DMS153 treated with DMSO at 0.1 percent for 48 hours (cell line): ENCODE results near the gene GSG1L2.

ENCODE experiments used
- DNase-seq: peaks from one replicate; lab custom pipeline; 2025; ENCODE audit not compliant: unreplicated experiment; lab: John Stamatoyannopoulos, UW

GSG1L2 gene

DNA sequence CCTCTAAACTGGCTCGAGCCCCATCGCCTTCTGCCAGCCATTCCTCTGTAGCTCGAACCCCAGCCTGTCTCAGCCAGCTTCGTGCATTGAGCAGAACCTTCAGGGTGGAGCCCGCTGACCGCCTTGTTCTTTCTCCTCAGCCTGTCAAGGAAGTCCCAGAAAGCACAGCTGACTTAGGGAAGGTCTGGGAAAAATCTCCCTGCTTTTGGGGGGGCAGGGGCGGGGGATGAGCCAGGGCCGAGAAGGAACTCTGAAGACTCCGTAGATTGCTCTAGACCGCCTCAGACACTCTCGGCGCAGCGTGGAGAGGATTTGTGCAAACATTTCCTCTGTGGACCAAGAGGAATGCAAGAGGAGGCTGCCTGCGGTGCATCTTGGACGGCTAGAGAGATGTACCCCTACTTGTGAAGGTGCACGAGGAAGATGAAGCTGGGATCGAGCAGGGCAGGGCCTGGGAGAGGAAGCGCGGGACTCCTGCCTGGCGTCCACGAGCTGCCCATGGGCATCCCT is 3.8 kb upstream of the GSG1L2 start, which contains the start of gene GLP2R:
TSS of gene GLP2R (plus strand) at position 284 of the 510 bp plus-strand sequence. CDS start at position 424, 140 bp downstream.
- DNase-seq = no peak

DNA sequence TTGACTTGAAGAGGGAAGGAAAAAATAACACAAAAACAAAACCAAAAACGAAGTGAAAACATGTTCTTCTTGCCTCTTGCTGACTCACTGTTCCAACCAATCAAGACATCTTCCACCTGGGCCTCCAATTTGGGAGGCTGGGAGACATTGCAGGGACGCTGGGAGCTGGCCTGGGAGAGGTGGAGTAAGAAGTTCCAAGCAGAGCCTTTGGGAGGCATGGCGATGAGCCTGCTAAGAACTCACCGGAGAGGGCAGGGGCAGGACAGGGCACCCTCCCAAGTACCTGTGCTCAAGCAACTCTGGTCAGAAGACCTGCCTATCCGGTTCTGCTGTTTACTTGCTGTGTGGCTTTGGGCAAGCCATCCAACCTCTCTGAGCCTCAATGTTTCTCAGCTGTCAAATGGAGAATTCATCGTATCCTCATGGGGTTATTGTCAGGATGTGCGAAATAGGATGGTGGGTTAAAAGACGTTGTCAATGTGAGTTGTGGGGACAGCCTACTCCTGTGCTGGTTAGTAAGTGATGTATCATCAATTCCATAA is 3.0 kb upstream of the GSG1L2 start:
- DNase-seq = no peak

DNA sequence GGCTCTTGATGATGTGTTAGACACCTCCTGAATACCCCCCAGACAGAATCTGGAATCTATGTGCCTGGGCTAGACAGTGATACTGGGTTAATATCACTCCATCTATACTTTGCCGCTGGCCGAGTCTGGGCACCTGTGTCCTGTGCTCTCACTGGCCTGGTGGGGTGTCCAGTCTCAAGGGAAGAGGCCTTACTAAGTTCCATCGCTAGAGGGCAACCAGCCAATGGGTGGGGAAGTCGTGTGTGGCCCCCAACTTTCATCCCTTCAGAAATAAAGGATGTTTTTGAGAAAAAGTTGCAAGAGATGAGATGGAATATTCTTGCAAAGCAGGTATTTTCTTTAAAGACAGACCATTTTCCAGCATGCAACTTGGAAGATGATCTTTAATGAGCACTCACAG is 2.2 kb upstream of the GSG1L2 start:
- no peak for DNase-seq

DNA sequence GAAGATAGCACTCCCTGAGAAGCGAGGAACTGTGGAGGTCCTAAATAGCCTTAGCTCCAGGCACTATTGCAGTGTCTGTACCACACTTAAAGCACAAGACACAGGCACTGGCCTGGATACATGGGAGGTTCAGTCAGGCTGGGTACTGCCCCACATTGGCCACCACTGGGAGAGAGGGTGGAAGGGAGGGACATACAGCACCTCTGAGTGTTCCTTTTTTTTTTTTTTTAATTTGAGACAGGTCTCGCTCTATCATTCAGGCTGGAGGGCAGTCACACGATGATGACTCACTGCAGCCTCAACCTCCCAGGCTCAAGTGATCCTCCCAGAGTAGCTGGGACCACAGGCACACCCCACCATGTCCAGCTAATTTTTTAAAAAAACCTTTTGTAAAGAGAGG is 1.4 kb downstream of the GSG1L2 start:
- no peak for DNase-seq

DNA sequence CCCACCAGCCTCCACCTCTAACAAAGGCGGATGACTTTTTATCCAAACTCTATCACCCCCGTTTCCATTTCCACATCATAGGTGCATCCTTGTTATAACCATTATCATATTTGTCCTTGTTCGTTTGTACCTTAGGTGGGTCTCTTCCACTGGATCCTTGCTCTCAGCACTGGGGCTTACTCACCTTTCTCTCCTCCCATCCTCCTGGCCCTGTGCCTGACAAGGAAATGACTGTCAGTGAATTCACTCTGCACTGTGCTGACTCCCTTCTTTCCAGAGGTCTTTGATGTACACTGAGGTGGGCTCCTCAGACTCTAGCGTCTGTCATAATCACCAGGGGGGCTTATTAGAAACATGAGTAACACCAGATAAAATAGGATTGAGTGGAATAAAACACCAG is 3.1 kb downstream of the GSG1L2 start:
- no peak for DNase-seq

DNA sequence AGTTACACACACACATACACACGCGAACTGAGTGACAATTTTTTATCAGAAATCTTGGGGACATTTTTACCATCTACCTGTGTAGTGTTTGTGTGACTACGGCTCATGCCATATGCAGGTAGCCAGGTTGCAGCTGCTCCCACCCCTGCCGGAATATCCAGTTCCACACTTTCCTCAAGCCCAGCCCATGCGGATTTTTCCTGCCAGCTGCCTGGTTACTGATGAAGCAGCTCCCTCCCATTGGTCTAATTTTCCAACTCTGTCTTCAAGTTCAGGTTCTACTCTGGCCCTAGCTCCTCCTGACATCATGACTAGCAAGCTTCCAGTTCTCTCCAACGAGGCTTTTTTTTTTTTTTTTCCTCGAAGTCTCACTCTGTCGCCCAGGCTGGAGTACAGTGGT is 4.8 kb downstream of the GSG1L2 start:
- DNase-seq = no peak

DNA sequence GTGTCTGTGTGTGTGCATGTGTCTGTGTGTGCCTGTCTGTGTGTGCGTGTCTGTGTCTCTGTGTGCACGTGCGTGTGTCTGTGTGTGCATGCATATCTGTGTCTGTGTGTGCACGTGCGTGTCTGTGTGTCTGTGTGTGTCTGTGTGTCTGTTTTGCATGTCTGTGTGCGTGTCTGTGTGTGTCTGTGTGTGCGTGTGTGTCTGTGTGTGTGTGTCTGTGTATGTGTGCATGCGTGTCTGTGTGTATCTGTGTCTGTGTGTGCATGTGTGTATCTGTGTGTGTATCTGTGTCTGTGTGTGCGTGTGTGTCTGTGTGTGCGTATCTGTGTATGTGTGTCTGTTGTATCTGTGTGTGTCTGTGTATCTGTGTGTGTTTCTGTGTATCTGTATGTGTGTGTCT is 5.4 kb downstream of the GSG1L2 start:
- DNase-seq = no peak

DNA sequence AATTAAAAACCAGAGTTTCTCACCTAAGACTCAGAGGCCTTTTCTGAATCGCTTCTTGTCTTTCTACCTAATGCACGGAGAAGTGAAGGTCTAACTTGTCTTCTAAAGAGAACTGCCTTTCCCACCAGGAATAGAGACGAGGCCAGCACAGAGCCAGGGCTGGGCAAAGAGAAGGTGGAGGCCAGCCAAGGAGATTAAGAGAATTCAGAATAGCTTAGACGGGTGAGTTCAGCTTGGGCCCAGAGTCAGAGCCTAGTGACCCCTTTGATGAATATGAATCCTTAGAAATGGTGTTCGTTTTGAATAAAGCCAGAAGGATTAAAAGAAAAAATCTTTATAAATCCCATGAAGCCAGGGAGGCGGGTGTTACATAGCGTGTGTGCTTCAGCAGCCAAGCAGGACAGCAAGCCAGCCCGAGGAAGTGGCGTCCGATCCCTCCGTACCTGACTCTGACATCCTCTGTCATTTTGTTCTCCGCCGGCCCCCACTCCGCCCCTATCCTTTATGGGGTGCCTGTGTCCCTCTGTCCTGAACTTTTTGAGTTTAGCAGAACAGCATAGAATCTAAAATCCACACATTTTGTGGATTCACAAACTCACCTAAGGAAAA is 7.4 kb downstream of the GSG1L2 start:
- DNase-seq = no peak

DNA sequence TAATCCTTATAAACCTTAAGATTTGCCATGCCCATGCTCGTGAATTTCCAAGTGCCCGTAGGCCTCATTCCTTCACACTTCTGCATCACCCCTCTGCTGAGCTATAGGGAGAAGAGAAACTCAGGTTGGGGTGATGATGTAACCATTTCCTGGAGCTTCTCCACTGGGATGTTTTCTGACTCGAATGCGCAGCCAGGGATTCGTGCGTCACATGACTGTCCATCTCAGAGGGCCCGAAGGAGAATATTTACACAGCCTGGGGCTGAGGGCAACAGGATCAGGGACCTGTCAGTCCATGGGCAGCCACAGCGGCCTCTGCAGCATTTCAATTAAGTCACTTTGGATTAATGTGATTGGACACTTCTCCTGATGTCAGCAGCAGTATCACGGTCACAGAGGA is 8.7 kb downstream of the GSG1L2 start:
- no peak for DNase-seq

DNA sequence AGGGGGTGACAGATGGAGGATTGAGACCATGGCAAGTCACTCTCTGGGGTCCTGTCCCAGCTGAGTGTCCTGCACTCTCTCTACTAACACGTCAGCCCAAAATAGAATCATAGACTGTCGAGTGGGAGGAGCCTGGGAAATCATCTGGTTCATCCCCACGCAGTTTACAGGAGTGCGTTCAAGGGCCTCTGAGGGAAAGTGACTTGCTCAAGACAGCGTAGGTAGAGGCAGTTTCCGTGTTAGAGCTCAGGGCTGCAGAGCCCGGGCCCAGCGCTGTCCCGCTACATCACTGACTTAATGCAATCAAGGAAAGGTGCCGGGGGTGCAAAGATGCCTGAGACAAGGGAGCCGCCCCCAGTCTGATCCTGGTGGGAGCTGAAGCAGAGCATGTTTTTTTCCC is 10.3 kb downstream of the GSG1L2 start:
- DNase-seq = no peak

DNA sequence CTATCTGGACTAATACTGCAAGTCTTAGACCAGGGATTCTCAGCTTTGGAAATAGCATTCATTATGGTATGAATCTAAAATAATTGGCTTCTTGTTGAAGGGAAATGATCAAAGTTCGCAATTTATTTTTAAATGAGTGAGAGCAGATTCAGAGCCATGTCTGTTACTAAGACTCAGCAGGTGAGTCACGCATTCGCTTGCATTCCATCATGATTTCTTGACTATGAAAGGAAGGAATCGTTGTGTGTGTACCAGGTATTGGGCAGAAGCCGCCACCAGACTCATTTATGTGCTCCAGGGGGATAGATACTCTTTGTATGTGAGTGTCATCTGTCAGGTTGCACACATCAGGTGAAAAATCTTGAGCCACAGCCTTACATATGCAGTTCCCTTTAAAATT is 10.8 kb downstream of the GSG1L2 start:
- no peak for DNase-seq

DNA sequence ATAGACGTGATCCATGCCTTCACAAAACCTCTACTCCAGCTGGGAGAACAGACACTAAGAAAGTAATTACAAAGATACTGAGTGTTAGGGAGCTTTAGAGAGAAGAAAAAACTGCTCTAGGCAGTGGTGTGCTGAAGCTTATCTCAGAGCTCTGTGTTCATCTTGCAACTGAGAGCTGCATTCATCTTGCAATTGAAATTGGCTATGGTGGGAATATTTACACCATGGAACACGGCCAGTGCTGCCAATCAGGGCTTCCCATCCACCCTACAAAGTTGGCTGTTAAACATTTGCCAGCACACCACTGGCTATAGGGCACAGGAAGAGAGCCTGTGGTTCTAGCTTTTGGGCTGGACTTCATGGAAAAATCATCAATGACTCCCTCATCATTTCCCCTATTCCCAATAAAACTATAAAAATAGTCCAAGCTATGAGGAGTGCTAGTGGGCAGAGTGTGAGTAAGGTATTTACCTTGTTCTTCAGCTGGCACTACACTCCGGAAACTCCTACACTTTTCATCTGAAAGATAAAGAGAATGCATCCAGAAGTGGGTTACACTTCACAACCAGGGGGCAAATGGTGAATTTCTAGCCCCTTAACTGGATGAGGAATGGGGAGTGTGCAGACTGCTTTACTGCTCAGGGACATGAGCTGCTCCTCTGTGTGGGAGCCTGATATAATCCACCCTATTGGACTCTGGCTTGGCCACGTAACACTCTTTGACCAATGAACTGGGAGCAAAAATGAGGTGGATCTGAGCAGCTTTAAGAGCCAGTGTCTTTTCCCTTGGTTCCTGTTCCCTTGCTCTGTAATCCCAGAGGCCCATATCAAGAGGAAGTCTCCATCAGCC is 11.6 kb downstream of the GSG1L2 start:
- DNase-seq = no peak

DNA sequence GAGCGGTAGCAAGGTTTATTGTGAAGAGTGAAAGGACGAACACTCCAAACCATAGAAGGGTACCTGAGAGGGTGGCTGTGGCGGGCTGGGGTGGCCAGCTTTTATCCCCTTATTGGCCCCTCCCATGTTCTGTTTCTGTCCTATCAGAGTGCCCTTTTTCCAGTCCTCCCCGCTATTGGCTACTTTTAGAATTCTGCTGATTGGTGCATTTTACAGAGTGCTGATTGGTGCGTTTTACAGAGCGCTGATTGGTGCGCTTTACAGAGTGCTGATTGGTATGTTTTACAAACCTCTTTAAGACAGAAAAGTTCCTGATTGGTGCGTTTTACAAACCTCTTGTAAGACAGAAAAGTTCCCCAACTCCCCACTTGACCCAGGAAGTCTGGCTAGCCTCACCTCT is 12.5 kb downstream of the GSG1L2 start:
- DNase-seq = no peak

DNA sequence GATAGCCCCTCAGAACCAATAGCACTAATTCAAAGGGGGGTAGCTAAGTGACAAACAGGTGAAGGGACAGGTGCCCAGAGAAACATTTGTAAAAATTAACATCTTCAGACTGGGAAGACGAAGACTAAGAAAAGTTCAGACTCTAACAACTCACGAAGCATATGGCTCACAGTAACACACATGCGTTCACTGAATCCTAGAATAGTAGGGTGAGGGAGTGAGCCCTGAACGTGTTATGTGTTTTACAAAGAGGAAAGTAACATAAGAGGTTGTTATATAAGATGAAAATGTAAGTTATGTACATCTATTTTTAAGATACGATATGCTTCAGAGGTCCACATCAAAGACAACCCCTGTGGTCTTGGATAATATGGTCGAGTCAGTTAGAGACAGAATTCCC is 15.2 kb downstream of the GSG1L2 start:
- DNase-seq = no peak

DNA sequence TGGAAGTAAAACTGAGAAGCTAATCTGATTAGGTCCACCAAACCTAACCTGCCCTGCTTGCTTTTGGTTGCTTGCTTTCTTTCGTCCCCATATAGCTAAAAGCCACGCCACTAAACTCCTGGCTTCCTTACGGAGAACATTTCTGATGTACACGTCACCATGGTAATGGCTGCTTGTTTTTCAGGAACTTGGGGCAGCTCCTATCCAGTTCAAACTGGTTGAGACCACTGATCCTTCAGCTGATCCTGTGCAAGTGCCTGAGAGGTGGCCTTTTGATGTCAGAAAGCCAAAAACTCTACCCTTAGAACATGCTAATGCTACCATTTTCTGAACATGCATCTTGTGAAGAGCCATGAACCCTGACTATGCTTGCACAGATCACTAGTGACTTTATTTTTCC is 16.1 kb downstream of the GSG1L2 start:
- DNase-seq = no peak

DNA sequence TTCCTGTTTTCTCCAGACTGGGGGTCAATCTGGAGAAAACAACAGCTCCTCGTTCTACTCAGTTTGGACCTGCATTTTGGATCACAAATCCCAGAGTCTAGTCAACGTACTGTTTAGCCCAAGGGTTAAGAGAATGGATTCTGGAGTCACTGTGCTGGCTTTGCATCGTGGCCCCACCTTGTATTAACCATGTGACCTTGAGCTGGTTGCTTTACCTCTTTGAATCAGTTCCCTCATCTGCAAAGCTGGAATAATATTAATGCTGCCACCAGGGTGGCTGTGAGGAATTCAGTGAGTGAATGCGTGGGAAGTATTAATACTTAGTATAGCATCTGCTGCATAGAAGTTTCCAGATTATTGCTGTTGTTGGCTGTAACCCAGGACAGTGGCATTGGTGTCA is 19.2 kb downstream of the GSG1L2 start:
- DNase-seq = no peak

DNA sequence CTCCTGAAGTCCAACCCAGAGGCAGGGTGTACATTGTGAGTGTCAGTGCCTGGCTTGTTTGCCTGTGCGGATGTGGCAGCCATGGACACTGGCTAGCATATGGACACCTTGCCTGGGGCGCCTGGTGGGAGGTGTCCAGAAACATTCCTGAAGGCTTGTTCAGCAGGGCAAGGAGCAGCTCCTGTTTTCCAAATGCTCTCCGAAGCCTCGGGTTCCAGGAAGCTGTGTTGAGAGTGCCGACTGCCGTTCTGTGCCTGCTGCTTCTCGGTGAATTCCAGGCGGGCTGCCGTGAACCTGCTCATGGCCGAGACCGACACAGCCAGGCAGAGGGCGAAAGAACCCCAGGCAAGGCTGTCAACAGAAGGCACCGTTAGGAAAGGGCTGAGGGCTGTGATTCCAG is 19.6 kb downstream of the GSG1L2 start:
- DNase-seq = no peak

DNA sequence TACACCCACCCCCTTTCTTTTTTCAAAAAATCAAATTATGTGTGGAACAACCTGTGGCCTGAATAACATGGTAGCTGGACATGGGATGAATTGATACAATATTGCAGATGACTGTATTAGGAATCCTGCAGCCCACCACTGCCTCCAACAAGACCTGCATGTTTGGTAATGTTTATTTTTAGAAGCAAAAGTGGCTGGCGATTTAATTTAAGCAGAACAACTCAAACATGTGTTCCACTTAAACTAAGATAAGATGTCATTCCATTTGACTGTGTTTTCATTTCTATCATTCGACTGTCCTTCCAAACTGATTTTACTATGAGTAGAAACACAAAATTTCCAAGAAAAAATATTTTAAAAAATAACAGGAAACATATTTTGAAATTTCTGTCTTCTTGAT is 20.4 kb downstream of the GSG1L2 start:
- DNase-seq = no peak

DNA sequence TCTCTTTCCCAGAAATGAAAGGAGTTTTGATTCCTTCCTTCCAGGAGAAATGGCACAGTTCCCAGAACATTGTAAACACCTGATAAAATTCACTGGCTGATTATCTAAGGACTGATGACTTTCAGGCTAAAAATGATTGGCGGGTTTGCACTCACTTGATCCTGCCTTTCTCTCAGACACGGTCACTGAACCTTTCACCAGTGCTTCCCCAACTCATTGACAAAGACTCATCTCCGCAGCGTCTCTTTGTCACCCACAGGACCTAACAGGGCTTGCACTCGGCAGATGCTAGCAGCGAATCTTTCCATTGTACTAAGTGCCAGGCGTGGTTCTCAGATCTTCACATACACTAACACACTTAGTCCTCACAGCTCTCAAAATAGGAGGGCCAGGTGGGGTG is 23.2 kb downstream of the GSG1L2 start:
- no peak for DNase-seq

DNA sequence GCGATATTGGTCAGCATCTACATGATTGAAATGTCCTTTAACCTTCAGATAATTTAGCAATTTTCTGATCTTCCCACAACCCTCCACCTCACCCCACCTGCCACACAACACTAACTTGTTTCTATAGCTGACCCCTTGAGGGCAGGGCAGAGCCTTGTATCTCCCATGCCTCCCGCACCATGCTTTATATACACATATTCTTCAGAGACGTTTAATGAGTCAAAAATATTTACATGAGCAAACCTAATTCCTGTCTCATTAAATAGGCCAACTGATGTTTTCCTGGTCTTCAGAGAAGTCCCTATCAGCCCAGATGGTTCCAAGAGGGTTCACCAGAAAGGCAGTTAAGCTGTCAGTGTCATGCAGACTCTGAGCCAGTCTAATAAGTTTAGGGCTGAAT is 23.9 kb downstream of the GSG1L2 start:
- DNase-seq = no peak

DNA sequence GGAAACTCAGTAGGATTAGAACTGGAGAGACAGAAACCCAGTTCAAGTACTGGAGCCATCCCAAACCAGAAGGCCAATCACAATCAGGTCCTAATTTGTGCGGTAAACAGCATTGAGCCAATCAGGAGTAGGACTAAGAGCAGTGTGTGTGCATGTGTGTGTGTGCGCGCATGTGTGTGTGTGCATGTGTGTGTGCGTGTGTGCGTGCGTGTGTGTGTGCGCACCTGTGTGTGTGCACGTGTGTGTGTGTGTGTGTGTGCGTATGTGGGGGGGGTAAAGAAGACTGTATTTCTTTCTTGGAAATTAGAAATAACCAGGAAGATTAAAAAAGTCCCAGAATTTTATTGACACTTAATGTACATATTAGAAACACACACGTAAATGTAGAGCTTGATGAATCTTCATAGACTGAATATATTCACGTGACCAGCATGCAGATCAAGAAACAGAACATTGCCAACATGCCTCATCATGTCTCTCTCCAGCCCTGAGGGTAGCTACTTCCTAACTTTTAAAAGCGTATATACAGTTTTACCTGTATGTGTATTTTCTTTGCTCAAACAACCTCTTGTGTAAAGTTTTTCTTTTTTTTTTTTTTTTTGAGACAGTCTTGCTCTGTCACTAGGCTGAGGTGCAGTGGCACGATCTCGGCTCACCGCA is 29.6 kb downstream of the GSG1L2 start:
- no peak for DNase-seq
